ENCODE results near the gene RPS6KA5.

Gene RPS6KA5

GRCh38 chr14:90820958-90821357, 239.5 kb downstream of the RPS6KA5 start:
- DNase-seq: peak; percentile 91

DNA sequence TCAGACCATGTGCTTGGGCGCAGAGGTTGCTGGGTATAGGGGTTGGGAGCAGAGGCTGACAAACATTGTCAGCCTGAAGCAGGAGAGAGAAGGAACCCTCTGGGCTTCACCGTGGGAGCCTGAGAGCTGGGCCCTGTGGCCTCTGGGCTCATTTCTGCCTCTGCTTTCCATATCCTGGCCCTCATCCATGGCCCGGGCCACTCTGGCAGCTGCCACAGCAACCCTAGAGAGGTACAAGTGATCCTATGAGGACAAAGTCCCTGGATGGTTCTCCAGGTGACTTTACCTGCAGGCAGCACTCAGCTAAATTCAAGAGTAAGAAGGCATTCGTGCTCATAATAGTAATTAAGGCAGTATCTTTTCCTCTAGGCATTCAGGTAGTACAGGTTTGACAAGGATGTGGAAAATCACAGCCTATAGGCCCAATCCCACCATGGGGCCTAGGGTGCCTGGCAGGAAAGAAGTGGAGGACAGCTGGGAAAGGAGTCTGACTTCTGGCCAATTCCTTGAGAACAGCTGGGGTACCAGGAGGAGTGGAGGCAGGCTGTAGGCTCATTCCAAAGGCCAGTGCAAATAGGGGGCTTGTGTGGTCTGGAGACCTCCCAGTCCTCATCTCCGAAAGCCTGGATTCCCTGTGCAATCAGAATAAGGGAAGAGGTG, 240.6 kb downstream of the RPS6KA5 start:
- DNase-seq: peak; percentile 34

GRCh38 chr14:90818715-90819114, 241.7 kb downstream of the RPS6KA5 start:
- DNase-seq: no peak

GRCh38 chr14:90816681-90817436, 243.6 kb downstream of the RPS6KA5 start:
- no peak for DNase-seq

DNA sequence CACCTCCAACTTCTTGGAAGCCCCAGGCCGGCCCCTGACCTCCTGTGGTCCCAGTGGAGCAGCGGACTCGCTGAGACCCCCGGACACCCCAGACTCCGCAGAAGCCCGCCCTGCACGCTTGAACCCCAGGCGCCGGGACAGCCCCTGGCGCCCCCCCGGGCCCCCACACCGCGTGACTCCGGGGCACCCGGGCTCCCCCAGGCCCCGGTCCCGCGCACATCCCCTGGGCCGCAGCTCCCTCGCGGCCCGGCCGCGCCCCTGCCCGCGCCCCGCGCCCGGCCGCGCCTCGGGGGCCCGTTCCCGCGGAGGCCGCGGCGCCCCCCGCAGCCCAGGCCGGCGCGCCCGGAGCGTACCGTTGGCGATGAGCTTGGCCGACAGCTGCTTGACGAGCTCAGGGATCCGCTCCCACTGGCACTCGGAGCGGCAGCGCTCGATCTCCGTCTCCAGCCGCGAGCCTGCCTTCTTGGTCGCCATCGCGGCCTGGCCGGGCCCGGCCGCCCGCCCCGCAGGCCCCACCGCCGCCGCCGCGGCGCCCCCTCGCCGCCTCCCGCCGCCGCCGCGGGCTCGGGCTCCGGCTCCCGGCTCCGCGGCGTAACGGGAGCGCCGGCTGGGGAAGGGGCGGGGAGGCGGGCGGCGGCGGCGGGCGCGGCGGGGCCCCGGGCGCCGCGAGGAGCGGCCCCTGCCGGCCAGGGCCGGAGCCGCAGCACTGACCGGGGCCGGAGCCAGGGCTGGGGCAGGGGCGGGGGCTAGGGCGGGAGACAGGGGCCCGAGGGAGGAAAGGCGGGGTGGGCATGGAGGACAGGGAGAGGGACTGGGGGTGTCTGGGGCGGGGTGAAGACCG, 244.4 kb downstream of the RPS6KA5 start, which contains the start of gene TTC7B:
Gene TTC7B (minus strand): TSS at position 609 of the 841 bp plus-strand sequence. CDS start 135 bp downstream, at position 474.
- no peak for DNase-seq

DNA sequence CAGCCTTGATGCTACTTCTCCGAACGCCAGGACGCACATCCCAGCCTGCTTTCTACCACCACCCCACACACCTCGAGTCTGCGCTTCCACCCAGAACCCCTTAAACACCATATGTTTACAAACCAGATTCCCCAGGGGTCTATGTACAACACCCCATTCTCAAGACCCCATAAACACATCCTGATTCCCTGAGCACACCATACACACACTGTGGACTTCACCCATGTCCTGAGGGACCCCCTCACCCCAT, 244.9 kb downstream of the RPS6KA5 start:
- DNase-seq: no peak

- peak; percentile 32 for DNase-seq
These were observed 245.5 kb downstream of the RPS6KA5 start for GRCh38 chr14:90814806-90815571.

GRCh38 chr14:90813442-90813841, 247.0 kb downstream of the RPS6KA5 start:
- DNase-seq: no peak

- no peak for DNase-seq
These were observed 248.3 kb downstream of the RPS6KA5 start for GRCh38 chr14:90812109-90812508.

- DNase-seq: no peak
These were observed 248.8 kb downstream of the RPS6KA5 start for GRCh38 chr14:90811641-90812040.

DNA sequence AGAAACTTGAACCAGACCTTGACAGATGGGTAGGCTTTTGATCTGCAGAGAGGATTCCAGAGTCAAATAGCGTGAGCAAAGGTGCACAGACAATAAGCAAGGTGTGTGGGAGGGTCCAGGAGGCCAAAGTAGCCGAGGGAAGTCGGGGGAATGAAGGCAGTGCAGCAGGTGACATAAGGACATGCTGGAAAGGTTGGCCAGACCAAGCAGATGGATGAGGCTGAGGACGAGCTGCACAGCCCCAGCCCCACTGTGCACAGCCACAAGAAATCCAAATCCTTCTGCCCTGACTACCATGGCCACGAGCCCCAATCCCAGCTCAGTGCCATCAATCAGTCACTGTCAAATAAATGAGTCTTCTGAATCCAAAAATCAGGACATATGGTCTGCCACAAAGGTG, 249.6 kb downstream of the RPS6KA5 start:
- peak; percentile 99 for DNase-seq

DNA sequence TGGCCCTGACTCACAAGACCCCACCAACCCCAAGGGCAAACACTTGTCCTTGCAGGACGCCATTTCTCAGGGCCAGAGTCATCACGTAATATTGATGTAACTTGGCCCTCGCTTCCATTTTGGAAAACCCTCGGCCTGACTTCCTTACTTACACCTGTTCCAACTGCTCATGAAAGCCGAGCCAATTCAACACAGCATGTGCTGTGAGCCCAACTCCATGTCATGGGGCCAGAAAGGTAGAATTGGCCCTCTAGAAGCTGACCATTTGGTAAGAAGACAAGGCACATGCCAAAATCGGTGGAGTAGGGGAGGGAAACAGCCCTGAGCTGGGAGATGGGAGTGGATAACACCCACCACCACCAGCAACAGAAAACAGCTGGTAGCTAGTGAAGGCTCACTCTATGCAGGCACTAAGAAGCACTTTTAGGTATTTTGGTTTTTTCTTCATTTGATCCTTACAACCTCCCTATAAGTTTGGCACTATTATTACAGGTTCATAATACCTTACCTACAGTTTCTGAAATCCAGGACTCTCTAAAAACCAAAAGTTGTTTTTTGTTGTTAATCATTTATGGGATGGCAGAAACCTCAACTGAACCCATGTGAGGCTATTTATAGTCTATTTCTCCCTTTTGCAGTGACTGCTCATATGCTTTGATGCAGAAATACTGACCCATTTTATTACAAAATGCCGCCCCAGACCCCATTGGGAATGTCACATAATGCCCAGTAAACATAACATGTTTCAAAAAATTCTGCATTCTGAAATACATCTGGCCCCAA, 250.7 kb downstream of the RPS6KA5 start:
- no peak for DNase-seq

GRCh38 chr14:90808759-90809529, 251.5 kb downstream of the RPS6KA5 start:
- no peak for DNase-seq

DNA sequence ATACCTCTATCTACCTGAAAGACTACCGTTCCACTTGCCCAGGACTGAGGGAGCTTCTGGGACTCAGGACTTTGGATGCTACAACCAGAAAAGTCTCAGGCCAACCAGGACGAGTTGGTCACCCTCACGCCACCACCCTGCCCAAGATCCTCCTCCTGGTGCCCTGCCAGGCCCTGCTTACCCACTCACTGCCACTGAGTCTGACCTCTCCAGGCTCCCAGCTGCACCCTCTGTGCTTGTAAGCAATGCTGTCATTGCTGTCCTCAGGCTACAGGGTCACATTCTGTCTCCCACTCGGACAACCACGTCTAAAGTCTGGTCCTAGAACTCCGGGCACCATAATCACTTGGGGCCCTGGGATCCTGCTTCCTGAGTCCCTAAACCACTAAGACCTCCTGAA, 253.4 kb downstream of the RPS6KA5 start:
- no peak for DNase-seq

- no peak for DNase-seq
These were observed 254.5 kb downstream of the RPS6KA5 start for GRCh38 chr14:90805662-90806540.

DNA sequence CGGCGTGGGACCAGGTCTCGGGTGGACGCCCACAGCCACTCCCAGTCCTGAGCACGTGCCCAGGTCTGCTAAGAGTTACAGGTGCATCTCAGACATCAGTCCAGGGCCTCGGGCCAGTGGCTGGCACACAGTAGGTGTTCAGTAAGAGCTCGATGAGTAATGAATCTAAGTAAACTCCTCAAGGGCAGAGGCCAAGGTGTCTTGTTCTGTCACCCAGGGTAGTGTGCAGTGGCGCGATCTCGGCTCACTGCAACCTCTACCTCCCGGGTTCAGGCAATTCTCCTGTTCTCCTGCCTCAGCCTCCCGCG, 255.4 kb downstream of the RPS6KA5 start:
- DNase-seq: no peak

GRCh38 chr14:90804292-90805083, 256.0 kb downstream of the RPS6KA5 start:
- no peak for DNase-seq

GRCh38 chr14:90803249-90803648, 257.2 kb downstream of the RPS6KA5 start:
- DNase-seq: no peak

DNA sequence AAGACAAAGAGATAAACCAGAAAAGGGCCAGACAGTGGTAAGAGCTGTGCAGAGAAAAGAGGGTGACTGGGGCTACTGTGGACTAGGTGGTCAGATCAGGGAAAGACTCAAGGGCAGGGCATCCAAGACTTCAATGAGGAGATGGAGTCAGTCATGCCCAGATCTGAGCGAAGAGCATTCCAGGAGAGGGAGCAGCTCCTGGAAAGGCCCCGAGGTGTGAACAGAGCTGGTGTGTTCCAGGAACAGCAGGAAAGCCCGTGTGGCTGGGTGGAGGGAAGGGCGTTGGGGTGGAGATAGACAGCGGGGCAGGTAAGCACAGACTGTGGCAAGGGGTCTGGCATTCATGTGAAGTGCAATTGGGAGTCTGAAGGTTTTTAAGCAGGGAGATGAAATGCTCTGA, 261.0 kb downstream of the RPS6KA5 start:
- no peak for DNase-seq

GRCh38 chr14:90797919-90798318, 262.5 kb downstream of the RPS6KA5 start:
- DNase-seq: no peak
